ENCODE measurements around the gene DPEP1.

The DPEP1 gene

GRCh38 chr16:89617036-89617435 lies 3.6 kb downstream of the DPEP1 start:
- Histone ChIP-seq H3K36me3 (ENCODE audit: control insufficient read depth, insufficient read depth, low read length) (no peaks in the 10 kb centered on the region), H3K4me1 (ENCODE audit: control insufficient read depth, insufficient read depth, low read length) (no peaks in the 10 kb centered on the region), H3K27me3 (ENCODE audit: control insufficient read depth, insufficient read depth, low read length) (peaks cover 17% of the 10 kb centered on the region)

GRCh38 chr16:89618109-89618998 lies 4.9 kb downstream of the DPEP1 start:
- no peaks in the 10 kb centered on the region for H3K9me3 ChIP-seq (ENCODE audit: control insufficient read depth, low read length)
- H3K27me3 ChIP-seq (ENCODE audit: control insufficient read depth, insufficient read depth, low read length) = peaks cover 24% of the 10 kb centered on the region
- no peak overlapping the region for H3K9ac ChIP-seq (ENCODE audit: low read length)
- no peak overlapping the region for H3K4me3 ChIP-seq (ENCODE audit: low read length)
- H3K36me3 ChIP-seq (ENCODE audit: control insufficient read depth, insufficient read depth, low read length) = no peaks in the 10 kb centered on the region
- H3K4me1 ChIP-seq (ENCODE audit: control insufficient read depth, insufficient read depth, low read length) = no peaks in the 10 kb centered on the region

More at GRCh38 chr16:89617036-89617435, 3.6 kb downstream of the DPEP1 start:
- no peaks in the 10 kb centered on the region for H3K9me3 ChIP-seq (ENCODE audit: control insufficient read depth, low read length)
- no peak overlapping the region for H3K9ac ChIP-seq (ENCODE audit: low read length)
- H3K4me3 ChIP-seq (ENCODE audit: low read length) = no peak overlapping the region

- Histone ChIP-seq H3K4me3 (ENCODE audit: low read length) (no peak overlapping the region), H3K27me3 (ENCODE audit: control insufficient read depth, insufficient read depth, low read length) (peaks cover 30% of the 10 kb centered on the region), H3K4me1 (ENCODE audit: control insufficient read depth, insufficient read depth, low read length) (no peaks in the 10 kb centered on the region), H3K9ac (ENCODE audit: low read length) (no peak overlapping the region), H3K9me3 (ENCODE audit: control insufficient read depth, low read length) (no peaks in the 10 kb centered on the region), H3K36me3 (ENCODE audit: control insufficient read depth, insufficient read depth, low read length) (no peaks in the 10 kb centered on the region)
Observed at GRCh38 chr16:89619840-89620239, 6.4 kb downstream of the DPEP1 start.

GRCh38 chr16:89620406-89620841 lies 7.0 kb downstream of the DPEP1 start:
- no peaks in the 10 kb centered on the region for H3K4me1 ChIP-seq (ENCODE audit: control insufficient read depth, insufficient read depth, low read length)
- H3K4me3 ChIP-seq (ENCODE audit: low read length) = no peak overlapping the region
- peaks cover 30% of the 10 kb centered on the region for H3K27me3 ChIP-seq (ENCODE audit: control insufficient read depth, insufficient read depth, low read length)
- H3K36me3 ChIP-seq (ENCODE audit: control insufficient read depth, insufficient read depth, low read length) = no peaks in the 10 kb centered on the region
- H3K9me3 ChIP-seq (ENCODE audit: control insufficient read depth, low read length) = no peaks in the 10 kb centered on the region
- no peak overlapping the region for H3K9ac ChIP-seq (ENCODE audit: low read length)

GRCh38 chr16:89621136-89621697 lies 7.8 kb downstream of the DPEP1 start:
- Histone ChIP-seq H3K36me3 (ENCODE audit: control insufficient read depth, insufficient read depth, low read length) (no peaks in the 10 kb centered on the region), H3K27me3 (ENCODE audit: control insufficient read depth, insufficient read depth, low read length) (peaks cover 29% of the 10 kb centered on the region), H3K9me3 (ENCODE audit: control insufficient read depth, low read length) (no peaks in the 10 kb centered on the region), H3K4me1 (ENCODE audit: control insufficient read depth, insufficient read depth, low read length) (no peaks in the 10 kb centered on the region), H3K9ac (ENCODE audit: low read length) (no peak overlapping the region), H3K4me3 (ENCODE audit: low read length) (no peak overlapping the region)

GRCh38 chr16:89621698-89622409 lies 8.4 kb downstream of the DPEP1 start:
- H3K9ac ChIP-seq (ENCODE audit: low read length) = no peak overlapping the region
- H3K4me3 ChIP-seq (ENCODE audit: low read length) = no peak overlapping the region
- no peaks in the 10 kb centered on the region for H3K4me1 ChIP-seq (ENCODE audit: control insufficient read depth, insufficient read depth, low read length)
- no peaks in the 10 kb centered on the region for H3K9me3 ChIP-seq (ENCODE audit: control insufficient read depth, low read length)
- no peaks in the 10 kb centered on the region for H3K36me3 ChIP-seq (ENCODE audit: control insufficient read depth, insufficient read depth, low read length)
- H3K27me3 ChIP-seq (ENCODE audit: control insufficient read depth, insufficient read depth, low read length) = peaks cover 29% of the 10 kb centered on the region

GRCh38 chr16:89623511-89624261 lies 10.2 kb downstream of the DPEP1 start:
- Histone ChIP-seq H3K27me3 (ENCODE audit: control insufficient read depth, insufficient read depth, low read length) (peaks cover 26% of the 10 kb centered on the region), H3K4me1 (ENCODE audit: control insufficient read depth, insufficient read depth, low read length) (no peaks in the 10 kb centered on the region), H3K9me3 (ENCODE audit: control insufficient read depth, low read length) (no peaks in the 10 kb centered on the region), H3K36me3 (ENCODE audit: control insufficient read depth, insufficient read depth, low read length) (no peaks in the 10 kb centered on the region), H3K9ac (ENCODE audit: low read length) (no peak overlapping the region), H3K4me3 (ENCODE audit: low read length) (no peak overlapping the region)

- H3K27me3 ChIP-seq (ENCODE audit: control insufficient read depth, insufficient read depth, low read length) = peaks cover 25% of the 10 kb centered on the region
Observed at GRCh38 chr16:89624777-89625761, 11.6 kb downstream of the DPEP1 start.

GRCh38 chr16:89629827-89630610 lies 16.6 kb downstream of the DPEP1 start:
- Histone ChIP-seq H3K9ac (ENCODE audit: low read length) (no peak overlapping the region), H3K9me3 (ENCODE audit: control insufficient read depth, low read length) (no peaks in the 10 kb centered on the region), H3K27me3 (ENCODE audit: control insufficient read depth, insufficient read depth, low read length) (peaks cover 20% of the 10 kb centered on the region), H3K4me1 (ENCODE audit: control insufficient read depth, insufficient read depth, low read length) (peaks cover 12% of the 10 kb centered on the region), H3K36me3 (ENCODE audit: control insufficient read depth, insufficient read depth, low read length) (no peaks in the 10 kb centered on the region), H3K4me3 (ENCODE audit: low read length) (no peak overlapping the region)

More at GRCh38 chr16:89624777-89625761, 11.6 kb downstream of the DPEP1 start:
- no peak overlapping the region for H3K9ac ChIP-seq (ENCODE audit: low read length)
- no peaks in the 10 kb centered on the region for H3K4me1 ChIP-seq (ENCODE audit: control insufficient read depth, insufficient read depth, low read length)
- H3K36me3 ChIP-seq (ENCODE audit: control insufficient read depth, insufficient read depth, low read length) = no peaks in the 10 kb centered on the region
- no peaks in the 10 kb centered on the region for H3K9me3 ChIP-seq (ENCODE audit: control insufficient read depth, low read length)
- H3K4me3 ChIP-seq (ENCODE audit: low read length) = no peak overlapping the region

- Histone ChIP-seq H3K9ac (ENCODE audit: low read length) (no peak overlapping the region), H3K4me3 (ENCODE audit: low read length) (no peak overlapping the region), H3K4me1 (ENCODE audit: control insufficient read depth, insufficient read depth, low read length) (peaks cover 12% of the 10 kb centered on the region), H3K27me3 (ENCODE audit: control insufficient read depth, insufficient read depth, low read length) (peaks cover 22% of the 10 kb centered on the region), H3K9me3 (ENCODE audit: control insufficient read depth, low read length) (no peaks in the 10 kb centered on the region), H3K36me3 (ENCODE audit: control insufficient read depth, insufficient read depth, low read length) (no peaks in the 10 kb centered on the region)
Observed at GRCh38 chr16:89633064-89633631, 19.7 kb downstream of the DPEP1 start.
